ENCODE results near the gene SKOR1.

Gene SKOR1

DNA sequence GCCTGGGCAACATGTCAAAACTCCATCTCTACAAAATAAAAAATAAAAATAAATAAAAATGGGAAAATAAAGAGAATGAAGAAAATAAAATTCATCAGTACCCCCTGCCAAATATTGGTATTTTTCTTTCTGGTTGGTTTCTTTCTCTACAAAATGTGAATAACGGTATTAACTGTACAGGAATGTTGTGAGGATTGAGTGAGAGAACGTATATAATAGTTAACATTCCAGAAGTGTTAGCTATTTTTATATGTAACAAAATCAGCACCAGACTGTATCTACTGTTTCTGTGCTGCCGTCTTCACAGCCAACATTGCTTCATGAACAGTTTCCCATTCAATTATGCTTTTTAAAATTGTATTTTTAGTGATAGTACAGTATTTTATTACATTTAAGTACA lies 40.0 kb downstream of the SKOR1 start:
- Histone ChIP-seq H3K27ac (no peak overlapping the region), H3K4me2 (no peak overlapping the region), H3K9ac (no peak overlapping the region), H4K20me1 (no peaks in the 10 kb centered on the region), H3K9me3 (replicated peaks in 1 of 11) (peaks cover 14 to 20% (median 20%) of the 10 kb centered on the region in 11 experiments), H3K27me3 (no peaks in the 10 kb centered on the region), H3K36me3 (0 out of 22 replicates have a peak, but pooled peaks cover 0 to 3% (median 0%) of the 10 kb centered on the region in 11 experiments), H3K4me1 (peaks cover 7 to 19% (median 15%) of the 10 kb centered on the region in 10 experiments), H3K4me3 (no peak overlapping the region)
- TF ChIP-seq Cebpa-rat (IDR thresholded peaks at IDR 0.05), result no peak

DNA sequence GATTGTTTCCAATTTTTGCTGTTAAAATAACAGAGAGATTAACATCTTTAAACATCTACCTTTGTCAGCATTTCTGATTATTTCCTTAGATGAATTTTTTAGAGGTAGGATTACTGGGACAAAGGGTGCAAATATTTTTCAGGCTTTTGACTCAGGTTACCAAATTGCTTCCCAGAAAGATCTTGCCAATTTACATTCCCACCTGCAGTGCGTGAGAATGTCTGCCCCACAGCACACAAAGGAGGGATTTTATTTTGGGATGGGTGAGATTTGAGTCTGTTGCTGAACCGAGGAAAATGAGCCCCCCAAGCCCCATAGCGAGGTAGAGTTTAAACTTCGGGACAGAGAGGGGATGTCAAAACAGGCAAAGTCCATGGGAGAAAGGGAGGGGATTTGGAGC lies 40.5 kb downstream of the SKOR1 start:
- Histone ChIP-seq H3K4me2 (no peak overlapping the region), H4K20me1 (no peaks in the 10 kb centered on the region), H3K9me3 (replicated peaks in 1 of 11) (peaks cover 19 to 25% (median 24%) of the 10 kb centered on the region in 11 experiments), H3K27me3 (no peaks in the 10 kb centered on the region), H3K9ac (no peak overlapping the region), H3K36me3 (0 out of 22 replicates have a peak, but pooled peaks cover 0 to 3% (median 0%) of the 10 kb centered on the region in 11 experiments), H3K27ac (no peak overlapping the region), H3K4me3 (no peak overlapping the region), H3K4me1 (peaks cover 6 to 15% (median 12%) of the 10 kb centered on the region in 10 experiments; a peak in 19 of 20 replicates)
- no peak for TF ChIP-seq Cebpa-rat (IDR thresholded peaks at IDR 0.05)

DNA sequence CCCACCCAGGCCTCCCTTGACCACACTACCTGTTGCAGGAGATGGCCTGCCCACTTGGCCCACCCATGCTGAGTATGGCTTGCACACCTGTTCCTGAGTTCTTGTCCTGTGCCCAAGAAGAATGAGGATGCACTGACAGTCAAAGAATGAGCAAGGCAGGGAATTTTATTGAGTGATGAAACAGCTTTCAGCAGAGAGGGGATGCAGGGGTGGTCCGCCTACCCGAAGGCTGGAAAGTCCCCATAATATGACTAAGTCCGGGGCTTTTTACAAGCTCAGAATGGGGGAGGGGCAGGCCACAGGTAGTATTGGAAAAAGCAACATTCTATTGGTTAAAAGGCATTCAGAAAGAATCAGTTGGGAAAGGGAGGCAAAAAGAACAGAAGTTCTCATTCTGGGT lies 44.4 kb downstream of the SKOR1 start:
- no peak for TF ChIP-seq Cebpa-rat (IDR thresholded peaks at IDR 0.05)
- Histone ChIP-seq H3K36me3 (0 out of 22 replicates have a peak, but pooled peaks cover 0 to 3% (median 0%) of the 10 kb centered on the region in 11 experiments), H3K27me3 (no peaks in the 10 kb centered on the region), H3K27ac (no peak overlapping the region), H3K4me2 (no peak overlapping the region), H3K9me3 (replicated peaks in 1 of 11) (peaks cover 20 to 39% (median 31%) of the 10 kb centered on the region in 11 experiments), H3K4me1 (no peaks in the 10 kb centered on the region), H4K20me1 (no peaks in the 10 kb centered on the region), H3K9ac (no peak overlapping the region), H3K4me3 (no peak overlapping the region)

DNA sequence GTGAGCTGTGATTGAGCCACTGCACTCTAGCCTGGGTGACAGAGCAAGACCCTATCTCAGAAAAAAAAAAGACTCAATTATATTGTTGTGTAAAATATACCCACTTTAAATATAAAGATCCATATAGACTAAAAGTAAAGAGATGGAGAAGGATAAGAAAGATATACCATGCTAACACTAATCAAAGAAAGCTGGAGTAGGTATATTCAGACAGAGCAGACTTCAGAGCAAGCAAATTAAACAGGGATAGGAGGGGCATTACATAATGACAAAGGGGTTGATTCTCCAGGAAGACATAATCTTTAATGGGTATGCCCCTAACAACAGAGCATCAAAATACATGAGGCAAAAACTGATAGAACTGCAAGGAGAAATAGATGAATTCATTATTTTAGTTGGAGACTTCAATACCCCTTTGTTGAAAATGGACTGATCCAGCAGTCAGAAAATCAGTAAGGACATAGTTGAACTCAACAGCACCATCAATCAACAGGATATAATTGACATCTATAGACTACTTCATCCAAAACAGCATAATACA lies 45.6 kb downstream of the SKOR1 start:
- Histone ChIP-seq H3K27me3 (no peaks in the 10 kb centered on the region), H4K20me1 (no peaks in the 10 kb centered on the region), H3K4me1 (no peaks in the 10 kb centered on the region), H3K9ac (no peak overlapping the region), H3K27ac (no peak overlapping the region), H3K4me2 (no peak overlapping the region), H3K4me3 (no peak overlapping the region), H3K9me3 (replicated peaks in 1 of 11) (peaks cover 20 to 39% (median 31%) of the 10 kb centered on the region in 11 experiments), H3K36me3 (0 out of 22 replicates have a peak, but pooled peaks cover 0 to 3% (median 0%) of the 10 kb centered on the region in 11 experiments)
- TF ChIP-seq Cebpa-rat (IDR thresholded peaks at IDR 0.05), result no peak

DNA sequence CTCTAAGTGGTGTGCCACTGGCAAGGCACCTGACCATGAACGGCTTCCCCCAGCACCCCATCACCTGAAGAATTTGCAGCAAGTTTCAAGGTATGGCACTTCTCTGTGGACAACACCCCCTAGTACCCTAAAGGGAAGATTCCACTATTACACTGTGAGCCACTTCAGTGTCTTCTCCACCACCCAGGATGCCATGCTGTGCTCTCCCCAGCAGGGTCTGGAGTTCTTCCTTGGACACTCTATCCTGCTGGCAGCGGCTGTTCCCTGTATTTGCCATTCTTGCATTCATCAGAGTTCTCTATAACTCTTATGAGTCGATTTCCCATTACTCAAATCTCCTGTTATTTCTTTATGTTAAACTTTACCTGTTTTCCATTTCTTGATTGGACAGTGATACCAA lies 48.5 kb downstream of the SKOR1 start:
- Histone ChIP-seq H3K27ac (no peak overlapping the region), H3K36me3 (0 out of 22 replicates have a peak, but pooled peaks cover 0 to 3% (median 0%) of the 10 kb centered on the region in 11 experiments), H3K27me3 (no peaks in the 10 kb centered on the region), H3K4me1 (no peaks in the 10 kb centered on the region; a peak in 1 of 20 replicates), H3K4me3 (no peak overlapping the region), H3K4me2 (no peak overlapping the region), H3K9ac (no peak overlapping the region), H3K9me3 (replicated peaks in 1 of 11) (peaks cover 19 to 35% (median 28%) of the 10 kb centered on the region in 11 experiments), H4K20me1 (no peaks in the 10 kb centered on the region)
- no peak for TF ChIP-seq Cebpa-rat (IDR thresholded peaks at IDR 0.05)

DNA sequence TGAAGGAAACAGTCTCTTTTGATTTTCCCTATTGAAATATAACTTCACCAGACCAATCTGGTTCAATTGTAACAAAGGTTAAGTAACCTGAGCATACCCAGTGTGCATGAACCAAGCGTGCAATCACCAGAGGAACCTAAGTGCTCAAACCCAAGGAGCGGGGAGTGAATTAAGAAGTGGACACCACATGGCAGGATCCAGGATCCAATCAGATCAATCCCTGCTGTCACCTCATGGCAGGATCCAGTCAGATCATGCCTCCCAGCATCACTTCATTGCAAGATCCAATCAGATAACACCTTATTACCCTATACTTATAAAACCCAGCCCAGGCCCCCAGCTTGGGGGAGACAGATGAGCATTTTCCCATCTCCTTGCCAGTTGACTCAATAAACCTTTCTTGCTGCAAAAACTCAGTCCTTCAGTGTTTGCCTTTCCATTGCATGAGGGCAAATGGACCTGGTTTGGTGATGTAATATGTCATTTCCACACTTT lies 53.5 kb downstream of the SKOR1 start:
- Histone ChIP-seq H3K9me3 (replicated peaks in 1 of 11) (peaks cover 0 to 2% (median under 1%) of the 10 kb centered on the region in 11 experiments; a peak in 8 of 22 replicates), H3K36me3 (no peaks in the 10 kb centered on the region), H3K27ac (peak overlapping the region in 6 of 11 experiments; percentile 8 to 73 (median 58); a peak in 7 of 22 replicates), H3K27me3 (no peaks in the 10 kb centered on the region), H3K9ac (no peak overlapping the region), H3K4me2 (peak overlapping the region in 5 of 11 experiments; percentile 58 to 96 (median 66); a peak in 5 of 22 replicates), H4K20me1 (no peaks in the 10 kb centered on the region), H3K4me3 (no peak overlapping the region), H3K4me1 (peaks cover 32 to 49% (median 47%) of the 10 kb centered on the region in 10 experiments)
- TF ChIP-seq Cebpa-rat (IDR thresholded peaks at IDR 0.05), result no peak

DNA sequence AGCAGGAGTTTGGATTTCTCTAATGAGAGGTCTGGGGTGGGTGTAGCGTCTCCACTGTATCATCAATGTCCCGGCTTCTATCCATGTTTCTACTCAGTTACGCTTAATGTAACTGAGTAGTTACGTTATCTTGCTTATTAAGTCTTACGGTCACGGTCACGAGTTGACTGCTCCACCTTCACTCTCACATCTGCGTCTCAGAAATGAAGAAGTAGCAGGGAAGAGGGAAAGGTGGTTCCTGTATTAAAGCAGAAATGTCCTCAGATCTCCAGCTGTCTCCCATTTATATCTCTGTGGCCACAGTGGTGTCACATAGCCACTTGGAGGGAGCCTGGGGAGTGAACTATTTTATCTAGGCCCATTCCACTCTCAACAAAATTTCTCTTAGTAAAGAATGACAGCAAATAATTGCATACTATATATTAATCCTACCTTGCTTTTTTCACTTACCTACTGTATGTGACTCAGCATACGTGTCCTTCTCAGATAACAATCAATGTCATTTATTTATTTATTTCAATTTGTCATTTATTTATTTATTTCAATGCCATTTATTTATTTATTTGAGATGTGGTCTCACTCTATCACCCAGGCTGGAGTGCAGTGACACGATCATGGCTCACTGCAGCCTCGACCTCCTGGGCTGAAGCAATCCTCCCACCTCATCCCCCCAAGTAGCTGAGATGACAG lies 54.3 kb downstream of the SKOR1 start:
- Histone ChIP-seq H3K9ac (peak overlapping the region in 2 of 11 experiments; percentile 7 to 26; a peak in 1 of 22 replicates), H3K36me3 (no peaks in the 10 kb centered on the region), H3K9me3 (replicated peaks in 1 of 11) (no peaks in the 10 kb centered on the region), H3K27me3 (no peaks in the 10 kb centered on the region), H3K4me1 (peaks cover 39 to 57% (median 55%) of the 10 kb centered on the region in 10 experiments), H3K27ac (peak overlapping the region in 9 of 11 experiments; percentile 29 to 73 (median 53); a peak in 16 of 22 replicates), H3K4me3 (no peak overlapping the region), H3K4me2 (peak overlapping the region; percentile 33 to 96 (median 66)), H4K20me1 (no peaks in the 10 kb centered on the region)
- TF ChIP-seq Cebpa-rat (IDR thresholded peaks at IDR 0.05), result no peak

DNA sequence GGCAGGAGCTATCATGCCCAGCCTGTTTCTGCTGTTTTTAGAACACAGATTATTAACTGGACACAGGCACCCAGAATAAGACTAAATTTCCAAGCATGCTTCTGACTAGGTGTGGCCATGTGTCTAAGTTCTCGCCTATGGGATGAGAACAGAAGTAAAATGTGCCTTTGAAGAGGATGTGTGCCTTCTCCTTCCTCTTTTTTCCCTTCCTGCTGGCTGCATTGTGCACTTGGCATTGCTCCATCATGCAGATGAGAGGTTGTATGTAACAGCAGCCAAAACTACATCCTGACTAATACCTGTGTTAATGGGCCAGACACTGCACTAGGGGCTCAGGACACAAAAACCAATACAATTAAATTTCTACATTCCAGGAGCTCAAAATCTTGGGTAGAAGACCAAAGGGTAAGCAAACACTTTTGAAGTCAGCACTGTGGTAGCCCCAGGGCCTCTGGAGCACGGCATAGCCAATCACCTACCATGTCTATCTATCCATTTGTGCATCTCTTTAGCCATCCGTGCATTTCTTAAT lies 55.4 kb downstream of the SKOR1 start:
- TF ChIP-seq Cebpa-rat (IDR thresholded peaks at IDR 0.05), result no peak
- no peaks in the 10 kb centered on the region for H3K36me3 ChIP-seq
- H3K27me3 ChIP-seq, result no peaks in the 10 kb centered on the region
- peak overlapping the region in 9 of 11 experiments; percentile 29 to 73 (median 53); a peak in 15 of 22 replicates for H3K27ac ChIP-seq
- H3K4me2 ChIP-seq, result peak overlapping the region; percentile 33 to 96 (median 66); a peak in 21 of 22 replicates
- no peaks in the 10 kb centered on the region for H3K9me3 ChIP-seq (replicated peaks in 1 of 11)
- peak overlapping the region in 1 of 11 experiments; percentile 26; a peak in 2 of 22 replicates for H3K9ac ChIP-seq
- no peak overlapping the region for H3K4me3 ChIP-seq
- H3K4me1 ChIP-seq, result peaks cover 46 to 66% (median 62%) of the 10 kb centered on the region in 10 experiments
- H4K20me1 ChIP-seq, result no peaks in the 10 kb centered on the region
